HG03442 (cell line): ENCODE results near the gene NINL.

Experiments
- ATAC-seq: cut with Tn5 transposase; IDR thresholded peaks from one replicate; pipeline ENCODE4 v1.9.1; 2021; ENCODE audit warnings: mild to moderate bottlenecking, moderate library complexity; ENCODE audit not compliant: unreplicated experiment

NINL gene

DNA sequence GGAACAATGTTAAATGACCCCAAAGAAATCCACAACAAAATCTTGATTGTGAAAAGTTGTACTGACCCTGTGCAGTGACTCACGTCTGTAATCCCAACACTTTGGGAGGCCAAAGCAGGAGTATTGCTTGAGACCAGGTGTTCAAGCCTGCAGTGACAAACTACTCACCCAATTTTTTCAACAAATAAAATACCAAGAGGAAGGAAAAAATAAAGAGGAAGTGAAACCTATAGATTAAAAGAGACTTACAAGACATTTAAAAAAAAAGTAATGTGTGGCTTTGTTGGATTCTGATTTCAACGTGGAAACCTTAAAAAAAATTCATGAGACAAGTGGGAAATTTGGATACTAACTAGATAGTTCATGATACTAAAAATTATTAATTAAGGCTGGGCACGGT is 146.0 kb downstream of the NINL start:
- no peak for ATAC-seq

DNA sequence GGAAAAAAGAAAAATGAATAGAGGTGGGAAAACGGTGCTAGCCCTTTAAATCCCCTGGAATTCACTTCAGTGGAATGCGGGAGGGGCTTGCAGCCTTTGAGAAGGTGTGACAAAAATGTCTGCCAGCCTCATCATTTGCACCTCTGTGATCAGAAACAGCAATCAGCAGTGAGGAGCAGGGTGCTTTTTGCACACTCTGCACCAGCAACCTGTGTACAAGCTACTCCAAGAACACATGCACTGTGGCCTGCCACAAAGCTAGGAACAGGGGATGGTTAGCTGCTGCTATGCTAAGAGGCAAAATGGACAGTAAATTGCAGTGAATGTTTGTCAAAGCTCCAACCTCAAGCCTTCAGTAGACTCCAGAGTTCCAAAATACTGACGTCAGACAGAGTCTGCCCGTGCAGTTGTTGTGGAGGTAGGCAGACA is 148.2 kb downstream of the NINL start:
- ATAC-seq = no peak

DNA sequence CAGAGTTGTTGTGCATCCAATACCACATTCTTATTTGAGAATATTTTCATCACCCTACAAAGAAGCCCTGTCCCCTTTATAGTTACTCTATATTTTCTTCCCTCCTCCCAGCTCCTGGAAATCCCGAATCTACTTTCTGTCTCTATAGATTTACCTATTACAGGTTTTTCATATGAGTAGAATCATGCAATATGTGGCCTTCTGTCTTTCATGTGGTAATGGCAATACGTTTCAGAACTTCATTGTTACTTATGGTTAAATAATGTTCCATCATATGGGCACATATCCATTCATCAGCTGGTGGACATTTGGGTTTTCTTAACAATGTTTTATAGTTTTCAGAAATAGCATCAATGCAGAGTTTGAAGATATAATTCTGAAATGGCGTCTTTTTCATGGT is 160.8 kb downstream of the NINL start:
- ATAC-seq = no peak

DNA sequence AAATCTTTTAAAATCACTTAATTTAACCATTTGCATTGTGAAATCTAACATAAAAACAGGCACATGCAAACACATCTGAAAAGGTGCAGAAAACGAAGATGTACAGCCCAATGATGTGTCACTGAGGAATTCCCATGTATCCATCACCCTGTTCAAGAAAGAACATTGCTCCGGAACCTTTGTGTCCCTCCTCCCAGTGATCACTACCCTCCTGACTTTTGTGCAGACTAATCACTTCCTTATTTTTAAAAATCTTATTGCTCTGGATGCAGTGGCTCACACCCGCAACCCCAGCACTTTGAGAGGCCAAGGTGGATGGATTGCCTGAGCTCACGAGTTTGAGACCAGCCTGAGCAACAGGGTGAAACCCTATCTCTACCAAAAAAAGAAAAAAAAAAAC is 163.3 kb downstream of the NINL start:
- no peak for ATAC-seq

DNA sequence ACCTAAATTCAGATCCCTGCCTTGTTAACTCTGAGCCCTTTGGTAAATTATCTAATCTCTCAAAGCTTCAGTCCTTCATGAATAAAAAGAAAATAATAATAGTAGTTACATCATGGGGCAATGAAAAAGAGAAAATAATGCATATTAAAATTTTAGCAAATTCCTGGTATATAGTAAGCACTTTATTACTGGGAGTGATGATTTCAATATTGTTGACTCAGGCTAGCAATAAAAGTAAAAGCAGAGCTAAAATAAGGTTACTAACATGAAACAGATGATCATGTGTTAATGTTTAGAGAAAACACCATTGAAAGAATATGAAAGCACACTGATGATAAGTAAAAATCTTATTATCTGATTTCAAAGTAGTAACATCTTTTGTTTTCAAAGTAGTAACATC is 164.2 kb downstream of the NINL start:
- no peak for ATAC-seq

DNA sequence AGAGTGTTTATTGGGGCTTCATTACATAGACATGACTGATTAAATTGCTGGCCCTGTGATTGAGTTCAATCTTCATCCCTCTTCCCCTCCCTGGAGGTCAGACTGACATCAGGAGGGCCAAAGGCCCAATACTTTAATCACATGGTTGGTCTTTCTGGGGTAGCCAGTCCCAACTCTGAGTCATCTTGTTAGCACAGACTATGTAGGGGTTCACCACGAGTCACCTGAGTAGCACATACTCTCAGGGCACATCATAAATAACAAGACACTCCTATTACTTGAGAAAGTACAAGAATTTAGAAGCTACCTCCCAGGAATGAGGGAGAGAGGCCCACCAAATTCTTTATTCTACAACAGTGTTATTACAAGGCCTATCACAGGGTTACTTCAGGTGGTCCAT is 166.6 kb downstream of the NINL start:
- ATAC-seq = no peak

DNA sequence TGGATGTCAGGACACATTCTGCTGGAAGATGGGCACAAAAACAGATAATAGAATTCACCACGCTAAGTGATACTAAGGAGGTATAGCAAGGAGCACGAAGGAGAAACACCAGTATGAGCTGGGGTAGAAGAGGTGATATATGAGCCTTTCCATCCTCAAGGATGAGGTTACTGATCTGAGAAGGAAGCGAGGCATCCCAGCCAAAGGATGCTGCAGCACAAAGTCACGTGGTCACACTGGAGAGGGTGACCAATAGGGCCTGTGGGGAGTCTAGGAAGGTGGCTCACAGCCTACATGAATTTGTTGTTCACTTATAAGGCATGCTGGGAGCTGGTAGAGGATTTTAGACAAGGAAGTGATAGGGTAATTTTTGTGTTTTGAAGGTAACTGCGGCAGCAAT is 176.4 kb downstream of the NINL start:
- ATAC-seq = no peak

DNA sequence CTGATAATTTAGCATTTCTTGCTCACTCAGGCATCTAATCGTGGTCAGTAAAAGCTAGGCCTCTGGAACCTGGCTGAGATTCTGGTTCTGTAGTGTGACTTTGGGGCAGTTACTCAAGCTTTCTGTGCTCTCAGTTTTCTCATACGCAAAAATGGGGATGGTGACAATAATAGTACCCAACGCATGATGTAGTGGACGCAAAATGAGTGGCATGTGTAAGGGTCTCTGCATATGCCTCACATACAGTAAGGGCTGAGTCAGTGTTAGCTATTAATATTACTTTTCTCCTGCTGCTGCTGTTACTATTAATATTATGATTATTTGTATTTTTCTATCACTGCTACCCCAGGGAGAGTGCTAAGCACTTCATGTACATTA is 177.2 kb downstream of the NINL start:
- ATAC-seq = no peak

DNA sequence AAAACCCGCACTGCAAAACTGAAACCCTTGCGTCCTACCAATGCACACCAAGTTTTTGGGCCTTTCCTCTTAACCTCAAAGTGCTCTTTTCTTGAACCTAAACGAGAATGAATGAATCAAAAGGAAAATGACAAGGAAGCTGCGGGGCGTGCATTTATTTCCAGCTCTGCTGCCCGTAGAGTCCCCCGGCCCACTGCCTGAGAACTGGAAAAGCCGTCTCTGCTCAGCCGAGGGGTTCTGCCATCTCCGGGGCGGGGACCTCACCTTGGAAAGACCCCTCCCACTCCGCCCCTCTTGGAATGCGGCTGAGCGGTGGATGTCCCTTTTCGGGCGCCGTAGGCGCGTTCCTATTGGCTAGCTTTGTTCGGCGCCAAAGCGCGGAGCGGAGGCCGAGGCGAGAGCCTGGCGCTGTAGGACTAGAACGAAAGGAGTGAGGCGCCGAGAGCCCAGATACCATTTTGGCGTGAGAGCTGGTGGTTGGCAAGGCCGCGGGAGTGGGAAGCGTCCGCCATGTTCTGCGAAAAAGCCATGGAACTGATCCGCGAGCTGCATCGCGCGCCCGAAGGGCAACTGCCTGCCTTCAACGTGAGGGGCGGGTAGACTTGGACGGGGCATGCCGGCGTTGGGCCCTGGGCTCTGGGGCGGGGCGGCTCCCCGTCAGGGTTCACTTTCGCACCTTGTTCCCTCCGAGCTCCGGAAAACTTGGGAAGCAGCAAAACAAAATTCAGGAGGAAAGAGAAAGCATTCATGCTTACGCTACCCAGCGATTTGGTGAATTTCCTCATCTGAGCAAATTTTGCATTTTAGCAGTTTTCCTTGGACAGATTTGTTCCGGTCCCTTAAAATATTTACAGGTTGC is 177.8 kb downstream of the NINL start, which contains the start of gene GINS1:
GINS1 (plus strand) TSS at position 363 of the 859 bp plus-strand sequence; CDS start at position 511, 148 bp downstream.
- ATAC-seq = peak; percentile 91
